HG02759 (cell line): ENCODE data around the gene KRT4.
"Not testable (repeated sequence)": the region's sequence is repeated elsewhere in the genome, so short reads cannot be mapped to it uniquely, and the experiment has no call there.

Source experiments
- ATAC-seq: cut with Tn5 transposase; IDR thresholded peaks from one replicate; pipeline ENCODE4 v1.9.1; 2021; ENCODE audit warnings: mild to moderate bottlenecking, moderate library complexity; ENCODE audit not compliant: unreplicated experiment

Gene KRT4

DNA sequence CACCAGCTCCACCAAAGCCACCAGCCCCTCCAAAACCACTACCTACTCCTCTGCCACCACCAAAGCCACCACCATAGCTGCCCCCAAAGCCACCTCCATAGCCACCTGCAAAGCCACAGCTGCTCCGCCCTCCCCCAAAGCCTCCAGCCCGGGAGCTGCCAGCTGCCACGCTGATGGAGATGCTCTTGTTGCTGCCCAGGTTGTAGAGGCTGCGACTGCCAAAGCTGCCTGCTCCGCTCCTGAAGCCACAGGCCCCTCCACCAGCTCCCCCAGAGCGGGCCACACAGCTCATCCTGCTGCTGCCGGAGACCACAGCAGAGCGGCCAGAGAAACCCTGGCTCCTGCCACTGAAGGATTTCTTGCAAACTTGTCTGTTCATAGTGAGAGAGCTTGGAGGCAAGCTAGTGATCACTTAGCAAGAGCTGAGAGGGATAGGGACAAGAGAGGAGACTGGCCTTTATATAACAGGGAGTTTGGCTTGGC lies 37.0 kb downstream of the KRT4 start, which contains the start of gene KRT76:
Gene KRT76, minus strand, starts transcription at position 433 of the 483 bp plus-strand sequence. Its CDS starts 54 bp downstream, at position 379.
- ATAC-seq, result no peak

DNA sequence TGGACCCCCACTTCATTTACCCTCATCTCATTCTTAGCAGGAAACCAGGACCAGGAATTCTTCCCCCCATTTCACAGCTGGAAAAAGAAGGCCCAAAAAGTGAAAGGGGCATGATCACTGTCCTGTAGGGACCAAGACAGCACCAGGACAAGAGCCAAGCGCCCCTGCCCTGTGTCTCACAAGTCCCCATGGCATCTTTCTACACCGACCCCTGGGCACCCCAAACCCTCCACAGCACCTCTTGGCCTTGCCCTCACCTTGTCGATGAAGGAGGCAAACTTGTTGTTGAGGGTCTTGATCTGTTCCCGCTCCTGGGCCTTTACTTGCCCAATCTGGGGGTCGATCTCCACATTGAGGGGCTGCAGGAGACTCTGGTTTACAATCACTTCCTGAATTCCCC lies 37.5 kb downstream of the KRT4 start:
- no peak for ATAC-seq

DNA sequence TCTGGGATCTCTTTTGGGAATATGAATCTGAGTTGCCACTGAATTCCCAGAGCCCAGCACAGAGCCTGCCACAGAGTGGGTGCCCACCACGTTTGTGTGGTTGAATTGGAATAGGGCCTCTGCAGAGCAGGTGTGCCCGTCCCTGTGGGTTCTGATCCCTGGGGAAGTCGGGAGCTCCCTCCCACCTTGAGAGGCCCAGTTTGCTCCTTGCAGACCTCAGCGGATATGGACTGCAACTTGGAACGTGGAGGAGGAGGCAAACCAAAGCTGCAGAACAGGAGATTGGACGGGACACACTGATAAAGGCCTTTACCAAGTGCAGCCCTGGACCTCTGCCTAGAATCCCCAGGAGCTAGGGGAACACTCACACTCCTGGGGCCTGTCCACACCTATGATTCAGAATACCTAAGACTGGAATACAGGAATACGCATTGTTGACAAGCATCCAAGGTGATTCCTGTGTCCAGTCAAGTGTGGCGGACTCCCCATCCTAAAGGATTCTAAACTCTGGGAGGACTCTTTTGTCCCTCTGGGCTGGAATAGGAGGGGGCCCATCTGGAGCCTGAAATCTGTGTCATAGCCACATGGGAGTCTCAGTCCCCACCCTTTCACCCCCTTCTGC lies 39.2 kb downstream of the KRT4 start:
- no peak for ATAC-seq

DNA sequence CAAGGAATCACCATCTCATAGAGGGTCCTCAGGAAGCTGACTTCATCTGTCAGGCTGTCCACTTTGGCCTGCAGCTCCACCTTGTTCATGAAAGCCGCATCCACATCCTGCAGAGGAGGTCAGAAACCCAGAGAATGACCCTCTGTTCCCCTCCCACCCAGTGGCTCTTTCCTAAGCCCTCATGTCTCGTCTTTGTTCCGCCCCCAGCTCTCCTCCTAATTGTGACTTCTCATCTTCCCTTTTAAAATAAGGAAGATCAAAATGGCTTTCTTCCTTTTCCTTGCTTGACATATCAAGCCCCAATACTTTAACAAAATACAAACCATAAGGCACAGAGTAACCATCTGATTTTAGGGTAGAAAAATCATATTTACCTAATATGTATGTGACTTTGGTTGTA lies 41.1 kb downstream of the KRT4 start:
- no peak for ATAC-seq

DNA sequence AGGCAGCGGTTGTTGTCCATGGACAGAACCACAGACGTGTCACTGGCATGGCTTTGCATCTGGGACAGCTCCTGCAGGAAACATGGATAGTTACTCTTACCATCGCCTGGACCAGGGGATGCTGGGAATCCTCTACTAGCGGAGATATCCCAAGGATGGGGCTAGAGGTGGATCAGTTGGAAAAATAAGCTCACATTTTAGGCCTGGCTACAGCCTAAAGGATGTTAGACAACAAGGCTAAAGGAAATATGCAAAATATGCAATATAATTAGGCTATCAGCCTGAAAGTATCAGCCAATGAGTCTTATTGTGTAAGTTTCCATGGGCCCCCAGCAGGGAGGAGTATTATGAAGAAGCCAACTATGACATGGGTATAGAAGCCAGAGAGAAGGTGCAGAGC lies 41.7 kb downstream of the KRT4 start:
- ATAC-seq, result no peak

DNA sequence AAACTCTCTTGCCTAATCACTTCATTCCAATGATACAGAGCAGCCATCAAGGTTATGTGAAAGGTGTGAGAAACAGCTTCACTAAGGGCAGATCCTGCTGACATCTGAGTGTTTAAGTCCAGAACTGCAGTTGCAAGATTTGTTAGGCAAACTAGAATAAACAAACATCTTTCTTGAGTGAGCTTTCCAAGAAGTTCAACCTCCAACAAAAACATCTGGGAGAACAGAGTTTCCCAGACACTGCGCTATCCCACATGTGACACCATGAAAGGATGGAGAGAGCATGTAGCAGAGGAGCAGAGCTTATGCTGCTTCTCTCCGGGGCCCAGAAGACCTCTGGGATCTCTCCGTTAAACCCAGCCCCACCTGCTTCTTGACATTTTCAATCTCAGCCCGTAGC lies 42.4 kb downstream of the KRT4 start:
- ATAC-seq, result no peak

DNA sequence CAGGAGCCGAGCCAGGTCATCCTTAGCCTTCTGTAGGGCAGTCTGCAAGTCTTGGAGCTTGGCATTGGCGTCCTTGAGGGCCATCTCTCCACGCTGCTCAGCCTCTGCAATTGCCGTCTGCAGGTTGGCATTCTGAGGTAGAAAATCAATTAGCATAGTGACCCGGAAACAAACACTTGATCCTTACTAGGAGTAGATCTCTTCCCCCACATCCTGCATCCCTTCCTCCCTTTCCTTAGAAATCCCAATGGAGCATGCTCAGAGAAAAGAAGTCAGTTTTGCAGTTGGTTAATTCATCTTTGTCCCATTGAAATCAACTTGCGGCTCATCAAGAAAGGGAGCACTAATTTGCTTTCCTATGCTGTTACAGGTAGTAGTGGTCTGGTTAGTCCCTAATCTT lies 42.8 kb downstream of the KRT4 start:
- ATAC-seq, result no peak

DNA sequence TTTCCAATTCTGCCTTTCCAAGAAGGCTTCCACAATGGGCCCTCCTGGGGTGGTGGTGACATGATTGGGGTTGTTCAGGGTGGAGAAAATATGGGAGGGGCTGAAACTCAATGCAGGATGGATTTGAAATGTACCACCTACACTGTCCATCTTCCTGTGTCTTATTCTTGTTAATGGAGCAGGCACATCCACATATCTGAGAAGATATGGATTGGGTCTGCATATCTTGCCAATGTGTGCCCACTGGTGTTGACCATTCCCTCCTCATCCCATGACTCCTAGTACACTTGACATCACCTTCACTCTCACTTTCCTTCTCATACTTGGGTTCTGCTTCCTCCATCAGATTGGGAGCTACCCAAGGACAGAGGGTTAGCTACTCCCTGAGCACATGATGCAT lies 44.0 kb downstream of the KRT4 start:
- no peak for ATAC-seq

DNA sequence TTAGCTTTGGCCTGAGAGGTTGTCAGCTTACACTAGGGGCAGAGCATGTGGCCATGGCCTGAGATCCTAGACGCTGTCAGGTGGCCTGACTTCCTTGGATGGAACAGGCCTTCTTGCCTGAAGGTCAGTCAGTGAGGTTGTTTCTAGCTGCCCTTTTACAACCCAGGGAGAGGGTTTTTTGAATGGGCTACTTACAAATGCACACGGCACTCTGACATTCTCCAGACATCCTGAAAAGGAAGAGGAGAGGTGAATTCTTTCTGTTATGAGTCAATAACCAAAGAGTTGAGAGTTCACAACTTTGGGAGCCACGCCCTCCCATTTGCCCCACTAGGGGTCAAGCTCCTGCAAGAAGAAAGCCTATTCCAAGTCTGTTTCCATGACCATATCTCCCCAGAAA lies 44.6 kb downstream of the KRT4 start:
- ATAC-seq, result no peak

DNA sequence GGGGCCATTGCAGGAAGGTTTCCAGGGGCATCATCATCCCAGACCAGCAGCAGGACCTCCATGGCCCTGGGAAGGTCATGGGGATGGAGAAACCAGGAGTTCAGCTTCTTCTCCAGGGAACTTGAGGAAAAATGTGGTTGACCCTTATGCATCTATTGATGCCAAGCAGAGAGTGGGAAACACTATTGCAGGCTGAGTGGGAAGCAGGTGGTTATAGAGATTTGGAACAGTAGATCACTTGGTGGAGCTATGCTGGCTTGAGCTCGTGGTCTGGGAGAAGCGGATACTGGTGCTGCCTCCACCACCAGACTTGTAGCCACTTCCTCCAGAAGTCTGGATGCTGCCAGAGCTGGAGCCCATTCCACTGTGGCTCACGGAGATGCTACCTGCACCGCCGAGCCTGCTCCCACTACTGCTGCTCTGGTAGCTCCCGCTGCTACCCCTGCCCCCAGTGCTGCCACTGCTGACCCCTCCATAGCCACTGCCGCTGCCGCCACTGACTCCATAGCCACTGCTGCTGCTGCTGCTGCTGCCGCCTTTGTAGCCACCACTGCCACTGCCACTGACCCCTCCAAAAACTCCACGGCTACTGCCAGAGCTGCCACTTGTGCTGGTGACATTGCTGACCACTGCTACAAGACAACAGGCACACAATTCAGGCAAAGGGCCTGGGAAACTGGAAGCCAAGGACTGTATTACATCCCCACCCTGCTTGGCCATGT lies 45.3 kb downstream of the KRT4 start:
- ATAC-seq, result no peak

DNA sequence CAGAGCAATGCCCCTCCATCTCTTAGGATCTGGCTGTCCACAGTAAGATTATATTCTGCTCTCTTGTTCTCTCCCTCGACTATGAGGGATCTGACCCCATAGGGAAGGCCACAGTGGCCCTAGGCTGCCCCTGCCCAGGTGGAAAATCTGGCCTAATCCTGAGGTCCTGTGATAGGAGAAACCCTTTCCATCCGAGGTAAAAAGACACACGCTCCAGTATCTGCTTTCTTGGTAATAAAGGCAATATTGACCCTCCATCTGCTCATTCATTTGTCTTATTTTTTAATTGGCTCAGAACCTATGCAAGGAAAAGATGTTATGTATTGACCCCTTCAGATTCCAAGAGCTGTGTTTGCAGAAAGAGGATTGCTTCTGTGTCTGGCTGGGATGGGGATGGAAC lies 46.5 kb downstream of the KRT4 start:
- ATAC-seq, result no peak

DNA sequence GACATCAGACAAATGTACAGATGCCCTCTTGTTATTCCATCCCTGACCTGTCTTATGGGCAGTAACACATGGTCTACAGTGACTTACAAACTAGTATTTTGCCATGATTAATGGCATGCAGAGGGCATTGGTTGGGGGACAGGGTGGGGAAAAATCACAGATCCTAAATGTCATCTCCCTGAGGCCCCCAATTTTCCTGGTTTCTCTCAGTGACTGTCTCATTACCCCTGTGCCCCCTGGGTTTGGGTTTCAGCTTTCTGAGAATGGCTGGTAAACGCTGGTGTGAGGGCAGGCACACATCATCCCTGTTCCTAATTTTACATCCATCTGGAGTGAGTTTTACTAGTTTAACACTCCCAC lies 46.9 kb downstream of the KRT4 start:
- ATAC-seq, result no peak

DNA sequence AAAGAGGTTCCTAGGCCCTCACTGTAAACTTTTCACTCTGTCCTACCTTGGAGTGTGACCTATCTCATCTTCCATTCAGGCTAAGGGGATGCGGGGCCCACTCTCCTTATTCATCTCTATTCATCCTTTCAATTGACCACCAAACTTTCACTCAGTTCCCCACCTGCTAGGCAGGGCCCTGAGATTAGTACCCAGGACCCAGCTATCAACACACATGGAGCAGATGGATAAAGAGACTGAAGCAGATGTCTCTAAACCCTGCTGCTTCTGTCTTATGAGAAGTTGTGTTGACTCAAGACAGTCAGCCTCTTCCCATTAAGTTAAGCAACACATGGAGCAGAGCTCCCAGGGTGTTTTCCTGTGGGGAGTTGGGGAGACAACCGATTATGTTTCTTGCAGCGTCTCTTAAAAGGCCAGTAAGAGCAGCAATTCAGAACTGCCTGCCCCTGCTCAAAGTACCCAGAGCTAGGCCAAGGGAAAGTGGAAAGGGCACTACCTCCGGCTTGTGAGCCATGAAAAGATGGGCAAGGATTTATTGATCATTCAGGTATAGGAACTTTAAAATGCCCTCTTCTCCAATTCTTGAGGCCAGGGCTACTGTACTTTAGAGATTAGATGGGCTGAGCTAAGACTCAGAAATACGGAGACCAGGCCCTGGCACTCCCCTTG lies 47.4 kb downstream of the KRT4 start:
- ATAC-seq, result no peak

DNA sequence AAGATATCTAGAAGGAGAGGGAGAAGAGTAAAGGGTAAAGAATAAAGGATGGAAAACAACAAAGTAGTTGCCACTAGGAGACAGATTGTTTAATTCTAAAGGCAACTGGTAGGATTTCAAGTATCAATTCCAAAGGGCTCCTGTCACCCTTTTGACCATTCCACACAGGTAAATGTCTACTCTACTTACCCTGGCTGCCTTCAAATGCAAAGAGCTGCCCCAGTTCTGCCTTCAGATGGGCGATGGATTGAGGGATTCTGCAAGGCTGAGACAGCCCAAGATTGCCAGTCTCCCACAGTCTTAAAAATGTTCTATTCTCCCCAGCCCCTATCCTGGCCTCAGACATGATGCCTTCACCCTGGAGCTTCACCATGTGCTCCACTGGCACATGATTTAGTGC lies 48.2 kb downstream of the KRT4 start:
- ATAC-seq, result no peak

DNA sequence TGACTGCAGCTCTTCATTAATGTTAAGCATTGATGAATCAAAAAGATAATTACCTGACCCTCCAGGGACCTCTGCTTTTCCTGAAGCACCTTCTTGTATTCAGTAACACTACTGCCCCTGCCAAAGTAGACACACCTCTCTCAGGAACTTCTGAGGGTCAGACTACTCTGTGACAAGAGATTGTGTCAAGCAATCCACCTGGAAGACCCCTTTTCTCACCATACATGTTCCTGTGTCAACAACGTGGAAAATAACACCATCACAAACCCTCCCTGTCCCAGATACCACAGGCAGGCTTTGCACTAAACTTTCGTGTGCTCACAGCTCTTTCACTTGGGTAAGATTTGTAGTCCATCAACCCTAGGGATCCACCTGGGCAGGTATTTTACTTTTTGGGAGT lies 49.9 kb downstream of the KRT4 start:
- no peak for ATAC-seq

DNA sequence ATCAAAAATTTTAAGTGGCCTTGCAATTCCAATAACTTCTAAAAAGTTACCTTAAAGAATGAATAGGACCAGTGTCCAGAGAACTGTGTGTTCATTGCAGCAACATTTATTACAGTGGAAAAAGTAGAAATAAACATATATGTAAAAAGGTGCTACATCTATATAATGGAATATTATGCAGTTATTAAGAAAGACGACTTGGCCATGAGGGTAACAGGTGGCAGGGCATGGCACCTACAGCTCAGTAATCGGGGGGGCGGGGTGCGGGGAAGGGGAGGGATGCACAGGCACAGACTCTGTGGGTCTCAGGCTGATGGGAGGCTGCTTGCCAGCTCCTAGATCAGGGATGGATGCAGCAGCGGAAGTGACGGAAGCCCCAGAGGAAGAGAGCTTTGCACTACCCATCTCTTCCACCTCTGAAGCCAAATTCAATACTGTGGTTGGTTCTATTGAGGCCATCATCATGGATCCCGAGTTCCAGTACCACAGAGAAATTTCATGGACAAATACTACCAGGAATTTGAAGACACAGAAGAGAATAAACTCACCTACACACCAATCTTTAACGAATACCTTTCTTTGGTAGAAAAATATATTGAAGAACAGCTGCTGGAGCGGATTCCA lies 50.8 kb downstream of the KRT4 start:
- no peak for ATAC-seq

DNA sequence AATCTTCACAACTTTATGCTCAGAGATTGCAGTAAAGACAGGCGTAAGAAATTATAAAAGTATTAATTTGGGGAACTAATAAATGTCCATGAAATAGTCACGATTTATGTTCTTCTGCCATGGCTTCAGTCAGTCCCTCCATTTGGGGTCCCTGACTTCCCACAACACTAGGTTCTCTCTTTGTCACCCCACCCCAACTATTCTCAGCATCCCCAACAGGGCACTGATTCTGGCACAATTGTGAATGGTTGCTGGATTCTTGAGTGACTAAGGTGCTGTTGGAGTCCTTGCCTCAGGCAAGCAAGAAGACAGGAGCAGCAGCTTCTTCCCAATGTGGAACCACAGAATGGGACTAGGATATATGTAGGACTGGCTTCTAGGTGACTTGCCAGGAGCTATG lies 52.1 kb downstream of the KRT4 start:
- no peak for ATAC-seq

DNA sequence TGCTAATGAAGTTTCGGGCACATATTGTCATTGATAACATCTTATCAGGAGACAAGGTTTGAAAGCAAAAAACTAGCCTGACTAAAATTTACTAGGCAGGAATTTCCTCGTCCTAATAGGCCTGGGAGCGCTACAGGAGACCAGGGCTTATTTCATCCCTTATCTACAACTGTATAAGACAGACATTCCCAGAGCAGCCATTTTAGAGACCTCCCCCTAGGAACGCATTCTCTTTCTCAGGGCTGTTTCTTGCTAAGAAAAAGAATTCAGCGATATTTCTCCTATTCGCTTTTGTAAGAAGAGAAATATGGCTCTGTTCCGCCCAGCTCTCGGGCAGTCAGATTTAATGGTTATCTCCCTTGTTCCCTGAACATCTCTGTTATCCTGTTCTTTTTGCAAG lies 52.7 kb downstream of the KRT4 start:
- not testable (repeated sequence) for ATAC-seq

DNA sequence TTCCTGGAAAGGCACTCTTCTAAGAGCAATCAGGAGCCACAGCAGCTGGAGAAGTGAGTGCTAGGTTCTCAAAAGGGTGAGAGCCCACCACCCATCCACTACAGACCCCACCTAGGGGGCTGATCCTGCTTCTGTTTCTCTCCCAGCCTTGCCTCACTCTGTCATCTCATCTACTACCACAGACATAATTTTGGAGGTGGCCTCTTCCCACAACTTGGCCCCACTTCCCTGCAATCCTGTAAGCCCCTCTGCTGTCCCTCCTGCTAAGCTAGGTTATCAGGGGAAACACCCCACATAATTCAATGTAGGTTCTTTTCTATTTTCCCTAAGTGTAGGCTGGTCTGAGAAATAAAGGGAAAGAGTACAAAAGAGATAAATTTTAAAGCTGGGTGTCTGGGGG lies 53.3 kb downstream of the KRT4 start:
- ATAC-seq, result no peak

DNA sequence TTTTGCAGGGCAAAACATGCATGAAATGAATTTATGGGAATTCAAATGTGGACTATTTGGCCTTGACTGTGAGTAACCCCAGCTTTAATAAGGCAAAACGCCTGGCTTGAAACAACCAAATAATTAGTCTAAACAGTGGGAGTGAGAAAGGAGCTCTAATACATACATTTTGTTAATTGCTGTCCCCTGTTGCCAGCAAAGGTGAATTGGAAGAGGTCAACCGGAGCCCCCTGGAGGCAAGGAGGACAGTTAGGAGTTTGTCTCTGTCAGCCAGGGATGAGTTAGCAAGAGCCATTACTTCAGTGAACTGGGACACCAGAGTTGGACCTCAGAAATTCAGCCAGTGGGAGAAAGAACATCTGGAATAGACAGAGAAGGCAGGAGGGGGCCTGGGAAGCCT lies 54.2 kb downstream of the KRT4 start:
- ATAC-seq, result no peak

DNA sequence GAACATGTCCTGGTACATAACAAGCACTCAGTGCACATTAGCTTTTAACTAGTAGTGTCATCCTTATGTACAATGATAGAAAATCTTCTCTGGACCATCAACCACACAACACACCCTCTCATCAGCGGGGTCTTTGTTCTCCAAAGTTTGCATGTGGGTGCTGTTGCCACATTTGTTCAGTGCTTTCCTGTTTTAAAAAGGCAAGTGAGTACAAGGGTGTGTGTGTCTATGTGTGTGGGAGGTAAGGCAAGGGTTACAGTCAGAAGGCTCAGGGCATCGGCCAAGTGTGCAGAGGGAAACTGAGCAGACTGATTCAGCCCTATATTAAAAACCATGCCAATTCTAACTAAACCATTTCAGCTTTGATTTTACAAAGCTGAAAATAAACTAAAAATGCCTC lies 54.7 kb downstream of the KRT4 start:
- ATAC-seq, result no peak
